ENCODE data around the gene NT5C1B.
A peak's percentile ranks its signal among the peaks of the same experiment; 100 is the strongest.

Gene NT5C1B

DNA sequence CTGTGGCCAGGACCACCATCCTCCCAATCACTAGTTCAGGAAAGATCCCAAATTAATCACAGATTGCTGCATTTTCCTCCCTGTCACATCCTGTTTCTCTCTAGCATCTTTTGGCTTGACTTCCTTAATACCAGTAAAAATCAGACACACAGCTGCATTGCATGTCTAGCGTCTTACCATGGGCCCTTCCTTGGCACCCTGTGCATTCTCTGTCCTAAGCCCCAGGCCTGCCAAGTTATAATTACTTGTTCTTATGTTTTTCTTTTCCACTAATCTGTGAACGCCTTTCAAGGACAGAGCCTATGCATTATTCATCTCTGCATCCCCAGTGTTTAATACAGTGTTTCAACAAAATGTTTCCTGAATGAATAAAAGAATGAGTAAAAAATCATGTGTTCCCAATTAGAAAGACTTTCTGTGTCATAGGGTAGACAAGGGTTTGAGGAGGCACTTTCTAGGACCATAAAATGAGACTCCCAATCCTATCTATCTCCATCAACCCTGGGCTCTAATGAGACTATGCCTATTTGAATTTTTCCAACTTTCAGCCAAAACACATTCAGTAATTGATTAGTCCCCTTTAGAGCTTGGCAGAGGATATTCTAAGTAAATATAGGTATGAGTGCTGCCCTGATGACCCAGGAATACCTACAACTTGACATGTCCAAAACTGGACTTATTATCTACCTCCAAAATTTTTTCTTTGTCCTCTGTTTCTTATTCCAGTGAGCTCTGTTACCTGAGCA, 10.3 kb upstream of the NT5C1B start:
- peak; percentile 78 for DNase-seq (ENCODE audit: low read depth)

DNA sequence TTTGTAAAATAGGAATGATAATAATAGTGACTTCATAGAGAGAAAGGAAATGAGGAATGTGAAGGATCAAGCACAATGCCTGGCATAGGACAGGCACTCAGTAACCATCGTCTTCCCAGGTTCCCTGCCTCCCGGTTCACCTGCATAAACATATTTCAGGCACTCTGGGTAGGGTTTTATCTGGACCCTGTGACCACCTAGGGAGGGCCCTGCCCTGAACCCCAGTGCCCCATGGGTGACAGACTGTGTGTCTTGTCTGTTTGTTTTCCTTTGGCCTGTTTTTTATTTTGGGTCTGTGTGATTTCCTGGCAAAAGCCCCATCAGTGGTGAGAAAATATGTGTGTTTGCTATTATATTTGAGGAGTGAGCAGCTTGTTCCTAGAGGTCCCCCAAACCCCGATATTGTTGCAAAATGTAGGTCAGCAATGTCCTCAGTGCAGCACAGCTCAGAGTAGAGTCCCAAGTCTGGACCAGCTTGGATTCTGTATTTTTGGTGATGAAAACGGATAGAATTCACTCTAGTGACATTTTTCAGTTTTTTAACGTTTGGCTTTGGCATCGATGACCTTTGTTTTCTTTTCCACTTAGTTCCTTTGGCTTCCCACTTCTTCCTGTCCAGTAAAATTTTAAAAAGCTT, 9.6 kb upstream of the NT5C1B start:
- no peak for DNase-seq (ENCODE audit: low read depth)

DNA sequence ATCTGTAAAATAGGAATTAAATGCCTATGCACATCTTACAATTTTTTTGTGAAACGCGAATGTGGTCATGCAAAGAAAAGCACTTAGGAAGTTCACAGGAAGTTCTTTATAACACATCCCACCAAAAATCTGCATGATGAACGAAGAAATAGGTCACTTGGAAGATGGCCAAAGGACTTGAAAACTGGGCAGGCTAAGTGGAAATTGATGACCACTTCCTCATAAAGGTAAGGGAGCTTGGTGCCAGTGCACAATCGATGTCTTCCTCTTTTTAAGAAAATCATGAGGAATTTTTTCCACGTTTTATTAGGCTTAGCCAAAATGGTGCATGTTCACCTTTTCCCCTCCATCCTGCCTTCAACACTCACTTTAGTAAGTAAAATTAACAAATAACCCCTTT, 8.2 kb upstream of the NT5C1B start:
- DNase-seq (ENCODE audit: low read depth): no peak

DNA sequence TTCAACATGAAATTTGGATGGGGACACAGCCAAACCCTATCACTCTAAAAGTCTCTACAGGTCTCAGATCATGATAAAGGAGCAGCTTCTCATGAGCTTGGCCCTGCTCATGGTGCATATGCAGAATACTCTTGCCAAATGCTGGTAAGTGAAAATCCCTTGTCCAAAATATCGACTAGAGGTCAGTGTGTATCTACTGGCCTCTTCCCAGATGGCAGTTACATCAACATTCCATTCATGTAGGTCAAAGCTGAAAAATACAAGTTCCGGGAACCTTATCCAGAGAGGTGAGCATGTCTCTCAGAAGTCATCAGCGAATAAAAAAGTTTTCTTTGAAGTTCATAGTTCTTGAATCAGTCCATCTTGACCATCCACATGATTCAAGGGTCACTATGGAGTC, 7.6 kb upstream of the NT5C1B start:
- DNase-seq (ENCODE audit: low read depth): no peak

DNA sequence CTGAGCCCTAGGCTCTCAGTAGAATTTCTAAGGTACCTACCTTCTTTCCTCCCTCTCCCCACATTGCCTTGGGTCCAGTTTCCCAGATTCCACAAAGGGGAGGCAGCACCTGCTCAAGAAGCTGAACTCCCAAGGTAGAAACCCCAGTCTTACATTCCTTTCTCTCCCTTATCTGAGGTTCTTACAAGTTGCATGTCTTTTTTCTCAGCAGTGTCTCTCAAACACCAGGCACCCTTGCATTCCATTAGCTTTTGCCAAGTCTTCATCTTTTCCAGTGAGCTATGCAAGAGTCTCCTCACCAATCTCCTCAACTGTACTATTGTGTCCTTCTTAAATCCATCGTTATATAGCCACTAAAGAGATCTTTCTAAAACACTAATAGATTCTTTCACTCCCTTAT, 4.1 kb upstream of the NT5C1B start:
- no peak for DNase-seq (ENCODE audit: low read depth)

DNA sequence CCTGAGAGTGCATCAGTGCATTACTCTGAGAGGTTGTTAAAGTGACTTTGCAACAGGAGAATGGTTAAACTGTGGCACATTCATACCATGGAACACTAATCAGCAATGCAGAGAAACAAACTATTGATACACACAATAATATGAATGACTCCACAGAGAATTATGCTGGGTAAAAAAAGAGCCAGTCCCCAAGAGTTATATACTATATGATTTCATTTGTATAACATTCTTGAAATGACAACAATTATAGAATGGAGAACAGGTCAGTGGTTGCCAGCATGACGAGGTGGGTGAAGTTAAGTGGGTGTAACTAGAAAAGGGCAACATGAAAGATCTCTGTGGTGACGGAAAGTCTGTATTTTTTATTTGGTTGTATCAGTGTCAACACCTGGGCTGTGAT, 3.0 kb upstream of the NT5C1B start:
- no peak for DNase-seq (ENCODE audit: low read depth)

DNA sequence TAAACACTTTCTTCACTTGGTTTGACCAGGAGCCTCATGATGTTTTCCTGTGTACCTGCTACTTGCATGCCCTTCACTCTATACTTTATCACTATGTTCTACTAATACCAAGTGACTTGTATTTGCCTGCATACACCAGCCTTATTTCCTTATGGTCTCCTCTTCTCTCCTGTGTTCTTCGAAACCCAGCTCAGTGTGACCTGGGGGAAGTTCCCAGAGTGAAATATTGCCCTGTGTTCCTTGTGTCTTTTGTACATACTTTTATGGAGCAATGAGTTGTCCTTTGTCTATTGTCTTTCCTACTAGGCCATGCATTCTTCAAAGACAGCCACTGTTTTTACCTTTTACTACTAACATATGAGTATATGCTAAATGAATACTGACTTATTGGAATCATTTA, 567 bp downstream of the NT5C1B start:
- DNase-seq (ENCODE audit: low read depth): no peak

DNA sequence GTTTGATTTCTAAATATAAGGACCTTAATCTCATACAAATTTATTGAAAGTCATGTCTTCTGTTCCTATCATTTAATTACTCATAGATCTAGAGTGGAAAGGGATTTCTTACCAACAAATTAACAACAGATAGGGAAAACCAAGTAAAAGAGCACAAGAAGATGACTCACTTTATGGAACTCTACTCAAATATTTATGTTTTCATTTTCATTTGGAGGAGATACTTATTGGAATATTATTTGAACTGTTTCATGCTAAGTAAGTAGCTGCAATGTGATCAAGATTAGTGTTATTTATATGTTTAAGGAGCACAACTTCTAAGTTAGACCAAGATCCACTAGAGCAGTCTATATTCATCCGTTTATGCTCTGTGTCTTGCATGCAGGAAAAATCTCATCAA, 1.3 kb downstream of the NT5C1B start:
- no peak for DNase-seq (ENCODE audit: low read depth)

DNA sequence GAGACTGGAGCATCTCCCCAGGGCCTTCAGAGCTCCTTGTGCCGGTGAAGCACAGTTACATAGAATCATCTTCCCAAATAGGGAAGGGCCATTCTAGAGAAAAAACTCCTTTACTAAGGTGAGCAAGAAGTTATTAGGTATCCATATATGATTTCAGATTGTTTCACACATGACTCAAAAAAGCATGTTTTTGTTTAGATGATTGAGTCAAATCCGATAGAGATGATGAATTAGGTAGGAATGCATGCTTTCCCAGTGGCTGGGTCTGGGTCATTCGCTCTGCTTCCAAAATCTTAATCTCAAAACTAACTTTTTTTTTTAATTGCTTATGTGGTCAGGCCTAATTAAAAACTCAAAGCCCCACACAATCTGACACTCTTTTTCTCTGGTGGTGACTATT, 3.8 kb downstream of the NT5C1B start:
- no peak for DNase-seq (ENCODE audit: low read depth)

DNA sequence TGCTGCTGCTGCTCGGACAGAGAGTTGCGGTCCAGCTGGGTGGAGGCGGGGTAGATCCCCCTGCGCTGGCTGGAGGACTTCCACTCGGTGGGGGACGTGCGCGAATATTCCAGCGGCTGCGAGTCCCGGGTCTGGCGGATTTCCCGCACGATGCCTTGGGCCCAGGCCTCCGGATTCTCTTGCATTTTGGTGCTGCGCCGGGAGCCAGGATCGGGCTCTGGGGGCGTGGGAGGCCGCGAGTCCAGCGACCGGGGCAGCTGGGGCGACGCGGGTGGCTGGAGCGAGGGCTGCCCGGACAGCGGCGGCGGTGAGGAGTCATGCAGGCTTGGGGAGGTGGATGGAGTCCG, 4.8 kb downstream of the NT5C1B start:
- DNase-seq (ENCODE audit: low read depth): no peak

DNA sequence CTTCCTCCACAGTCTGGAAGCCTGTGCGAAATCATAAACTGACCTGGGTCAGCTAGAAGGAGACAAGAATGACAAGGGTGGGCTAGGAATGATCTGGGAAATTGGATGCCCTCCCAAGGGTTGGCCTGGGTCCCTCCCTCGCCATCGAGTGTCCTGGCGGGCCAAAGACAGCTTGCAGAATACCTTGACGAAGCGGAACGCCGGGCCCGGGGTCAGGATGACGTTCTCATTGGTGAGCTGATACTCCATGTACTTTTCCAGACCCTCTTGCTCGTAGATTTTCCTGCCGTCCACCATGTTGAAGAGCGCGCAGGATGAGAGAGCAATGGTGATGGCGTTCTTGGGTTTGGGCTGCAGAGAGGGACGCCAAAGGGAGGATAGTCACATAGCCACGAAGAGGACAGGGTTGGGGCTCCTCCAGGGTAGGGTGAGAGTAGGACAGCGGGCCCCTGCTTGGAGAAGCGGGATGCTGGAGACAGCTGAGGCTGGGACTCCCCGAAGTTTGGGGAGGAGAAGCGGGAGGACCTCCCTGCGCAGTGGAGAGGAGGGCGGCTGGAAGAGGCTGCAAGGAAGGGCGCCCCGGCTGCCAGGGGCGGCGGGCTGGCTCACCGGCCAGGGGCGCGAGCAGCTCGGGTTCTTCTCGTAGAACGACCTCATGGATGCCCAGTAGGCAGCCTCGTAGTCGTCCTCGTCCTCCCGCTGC, 5.3 kb downstream of the NT5C1B start:
- DNase-seq (ENCODE audit: low read depth): no peak

DNA sequence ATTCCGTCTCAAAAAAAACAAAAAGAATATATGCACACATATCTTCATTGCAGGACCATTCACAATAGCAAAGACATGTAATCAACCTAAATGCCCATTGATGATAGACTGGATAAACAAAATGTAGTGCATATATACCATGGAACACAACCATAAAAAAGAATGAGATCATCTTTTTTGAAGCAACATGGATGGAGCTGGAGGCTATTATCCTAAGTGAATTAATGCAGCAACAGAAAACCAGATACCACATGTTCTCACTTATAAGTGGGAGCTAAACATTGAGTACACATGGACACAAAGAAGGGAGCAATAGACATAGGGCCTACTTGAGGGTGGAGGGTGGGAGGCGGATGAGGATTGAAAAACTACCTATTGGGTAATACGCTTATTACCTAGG, 8.8 kb downstream of the NT5C1B start:
- DNase-seq (ENCODE audit: low read depth): no peak

DNA sequence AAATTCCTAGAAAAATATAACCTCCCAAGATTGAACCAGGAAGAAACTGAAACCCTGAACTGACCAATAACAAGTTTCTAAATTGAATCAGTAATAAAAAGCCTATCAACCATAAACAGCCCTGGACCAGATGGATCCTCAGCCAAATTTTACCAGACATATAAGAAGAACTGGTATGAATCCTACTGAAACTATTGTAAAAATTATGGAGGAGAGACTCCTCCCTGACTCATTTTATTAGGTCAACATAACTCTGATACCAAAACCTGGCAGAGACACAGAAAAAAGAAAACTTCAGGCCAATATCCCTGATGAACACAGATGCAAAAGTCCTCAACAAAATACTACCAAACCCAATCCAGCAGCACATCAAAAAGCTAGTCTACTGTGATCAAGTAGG, 11.3 kb downstream of the NT5C1B start:
- DNase-seq (ENCODE audit: low read depth): no peak

DNA sequence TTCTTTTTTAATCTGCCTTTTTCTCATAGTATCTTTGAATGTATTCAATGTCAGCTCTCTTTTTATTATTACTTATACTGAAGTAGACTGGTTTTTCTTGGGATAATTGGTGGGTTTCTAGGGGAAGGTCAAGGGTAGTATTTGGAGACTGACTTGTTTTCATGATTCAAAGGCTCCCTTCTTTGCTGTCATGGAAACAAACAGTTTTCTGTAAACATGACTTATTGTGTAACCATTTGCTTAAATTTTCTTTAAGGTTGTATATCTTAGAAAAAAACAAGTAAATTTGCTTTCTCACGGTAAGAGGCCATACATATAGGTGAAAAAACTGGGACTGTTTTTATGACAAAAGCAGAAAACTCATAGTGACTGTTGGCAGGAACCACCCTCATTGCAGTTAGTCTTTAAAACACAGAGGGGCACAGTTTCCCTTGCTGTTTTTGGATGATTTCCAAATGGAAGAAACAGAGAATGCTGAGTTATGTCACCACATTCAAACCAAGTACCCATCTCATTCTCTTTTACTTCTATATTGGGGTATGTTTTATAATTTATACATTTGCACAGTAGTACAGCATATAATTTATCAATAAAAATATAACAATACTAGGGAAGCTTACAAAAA, 23.1 kb downstream of the NT5C1B start:
- DNase-seq (ENCODE audit: low read depth): no peak

DNA sequence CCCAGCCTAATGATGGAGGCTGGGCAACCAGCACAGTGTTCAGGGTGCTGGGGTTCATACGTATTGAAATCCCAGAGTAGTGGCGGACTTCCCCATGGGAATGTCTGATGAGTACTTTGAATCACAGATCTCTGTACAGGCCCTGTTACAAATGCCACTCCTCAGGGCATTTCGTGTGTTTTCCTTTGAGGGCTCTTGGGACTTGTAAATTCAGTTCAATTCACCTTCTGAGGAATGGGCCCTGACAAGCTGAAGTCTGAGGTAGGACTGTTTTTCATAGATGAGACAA, 28.6 kb downstream of the NT5C1B start:
- DNase-seq (ENCODE audit: low read depth): no peak

DNA sequence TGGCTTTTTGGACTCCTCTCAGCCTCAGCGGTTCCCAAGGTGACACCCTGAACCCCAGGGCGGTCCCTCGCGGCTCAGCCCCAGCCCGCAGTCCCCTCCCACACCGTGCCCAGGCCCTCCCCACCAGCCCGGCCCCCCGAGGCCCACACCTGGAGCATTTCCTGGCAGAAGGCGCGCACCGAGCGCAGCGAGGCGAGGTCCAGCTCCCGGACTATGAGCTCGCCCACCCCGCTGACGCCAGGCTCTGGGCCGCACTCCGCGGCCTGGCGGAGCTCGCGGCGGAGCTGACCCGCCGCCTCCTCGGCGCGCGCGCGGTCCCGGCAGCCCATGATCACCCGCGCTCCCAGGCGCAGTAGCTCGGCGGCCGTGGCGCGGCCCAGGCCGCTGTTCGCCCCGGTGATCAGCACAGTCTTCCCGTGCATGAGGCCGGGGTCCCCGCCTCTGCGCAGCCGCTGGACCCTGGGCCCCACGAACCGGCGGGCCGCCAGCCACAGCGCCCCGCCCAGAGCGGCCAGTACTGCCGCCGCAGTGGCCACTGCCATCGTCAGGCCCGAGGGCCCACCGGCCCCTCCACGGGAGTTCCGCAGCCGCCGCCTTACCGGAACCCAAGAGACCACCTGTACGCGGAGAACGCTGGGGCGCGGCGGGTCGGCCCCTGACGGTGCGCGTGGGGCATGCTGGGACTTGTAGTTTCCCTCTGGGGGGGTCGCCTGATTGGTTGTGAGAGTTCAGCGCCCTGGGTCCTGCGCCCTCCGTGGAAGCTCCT, 29.2 kb downstream of the NT5C1B start, which contains the start of gene RDH14:
Gene RDH14 (minus strand): TSS at position 623 of the 766 bp plus-strand sequence. CDS start 81 bp downstream, at position 542.
- DNase-seq (ENCODE audit: low read depth): peak; percentile 77

DNA sequence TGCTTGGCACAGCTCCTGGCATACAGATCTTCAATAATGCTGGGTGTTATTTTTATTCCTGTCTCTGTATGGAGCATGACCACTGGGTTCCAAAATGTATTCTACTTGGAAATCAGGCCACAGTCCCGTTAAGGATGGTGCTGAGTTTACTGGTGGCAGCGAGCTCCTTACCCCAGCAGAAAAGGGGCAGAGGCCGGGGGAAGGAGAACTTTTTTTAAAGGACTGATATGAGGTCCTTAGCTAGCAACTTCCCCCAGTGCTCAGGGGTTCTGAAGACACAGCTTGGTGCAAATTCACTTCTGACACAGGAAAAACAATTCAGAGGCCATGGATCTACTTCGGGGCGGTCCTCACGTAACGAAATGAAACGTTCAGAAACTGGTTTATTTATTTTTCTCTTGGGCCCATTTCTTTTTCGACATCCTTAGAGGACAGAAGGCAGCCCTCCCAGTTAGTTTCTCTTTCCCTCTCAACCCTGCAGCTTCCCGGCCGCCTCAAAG, 29.8 kb downstream of the NT5C1B start:
- no peak for DNase-seq (ENCODE audit: low read depth)

DNA sequence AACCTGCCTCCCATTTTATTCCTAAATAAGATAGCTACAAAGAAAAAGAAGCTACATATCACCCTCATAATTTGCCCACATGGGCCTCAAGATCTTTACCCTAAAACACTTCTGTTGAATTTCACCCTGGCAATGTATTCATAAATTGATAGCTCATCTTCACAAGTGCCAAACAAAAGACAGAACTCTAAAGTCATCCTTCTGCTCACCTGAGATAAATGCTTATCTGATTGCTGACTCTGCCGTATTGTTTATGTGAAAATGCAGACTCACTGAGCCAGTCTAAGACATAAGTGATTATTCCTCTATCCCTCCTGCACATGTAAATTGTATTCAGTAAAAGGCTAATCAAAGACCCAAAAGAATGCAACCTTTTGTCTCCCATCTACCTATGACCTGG, 30.9 kb downstream of the NT5C1B start:
- DNase-seq (ENCODE audit: low read depth): no peak

DNA sequence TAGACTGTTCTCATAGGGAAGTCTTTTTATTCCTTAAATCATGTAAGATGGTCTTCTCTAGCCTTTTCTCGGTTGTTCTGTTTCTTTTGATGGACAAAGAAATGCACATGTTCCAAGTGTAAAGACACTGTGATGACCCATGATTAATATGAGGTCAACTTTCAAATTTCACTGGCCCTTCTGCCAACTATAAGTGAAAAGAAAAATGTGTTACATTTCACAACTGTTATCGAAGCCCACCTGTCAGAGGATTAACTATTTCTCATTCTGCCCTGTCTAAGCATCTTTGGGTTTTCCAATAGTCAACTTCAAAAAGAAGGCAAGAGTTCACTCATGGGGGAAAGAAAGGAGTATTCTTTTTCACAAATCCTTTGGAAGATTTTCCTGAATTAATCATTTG, 32.2 kb downstream of the NT5C1B start:
- no peak for DNase-seq (ENCODE audit: low read depth)

DNA sequence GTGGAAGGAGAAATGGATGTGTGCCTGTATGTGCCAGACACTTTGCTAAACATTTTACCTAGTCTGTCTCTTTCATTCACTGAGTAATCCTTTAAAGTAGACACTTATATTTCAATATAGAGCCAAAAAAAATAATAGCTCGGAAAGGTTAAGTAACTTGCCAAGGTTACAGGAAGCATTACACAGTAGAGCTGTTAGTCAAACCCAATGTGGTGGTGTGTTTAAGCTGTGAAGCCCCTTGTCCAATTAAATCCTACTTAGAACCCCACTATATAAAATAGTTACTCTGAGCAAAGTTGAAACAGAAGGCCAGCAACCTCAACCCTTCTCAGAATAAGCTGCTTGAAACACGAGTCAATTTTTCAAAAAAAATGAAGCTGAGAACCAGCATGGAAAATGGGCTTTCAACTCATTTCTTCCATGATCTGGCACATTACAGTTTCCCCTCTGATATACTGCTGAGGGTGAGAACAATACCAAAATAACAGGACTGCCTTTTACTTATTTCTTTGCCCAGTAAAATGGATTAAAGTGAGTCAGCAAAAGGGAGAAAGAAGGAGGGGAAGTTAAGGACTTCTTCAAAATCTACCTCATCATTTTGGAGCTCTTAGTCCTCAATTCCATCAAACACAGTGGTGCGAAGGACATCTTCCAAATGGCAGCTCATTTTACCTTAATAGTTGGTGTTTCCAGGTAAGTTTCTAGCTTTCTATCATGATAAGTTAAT, 36.9 kb downstream of the NT5C1B start:
- DNase-seq (ENCODE audit: low read depth): no peak

DNA sequence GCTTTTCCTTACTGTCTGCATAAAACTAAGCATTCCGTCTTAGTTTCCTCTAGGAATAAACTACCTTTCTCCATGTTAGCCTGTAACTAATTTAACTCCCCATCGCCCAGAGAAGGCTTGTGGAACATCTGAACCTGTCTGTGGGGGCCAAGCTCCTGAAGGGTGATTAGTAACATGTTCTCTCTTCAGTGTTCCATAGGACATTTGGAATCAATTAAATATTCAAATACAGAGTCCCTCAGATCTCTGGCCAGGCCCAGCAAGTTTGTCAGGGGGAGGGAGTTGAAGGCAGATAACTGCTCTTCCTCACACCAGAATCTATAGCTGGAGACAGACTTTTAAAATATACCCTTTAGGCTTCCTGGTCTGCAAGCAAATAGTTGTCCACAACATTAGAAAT, 37.7 kb downstream of the NT5C1B start:
- no peak for DNase-seq (ENCODE audit: low read depth)

DNA sequence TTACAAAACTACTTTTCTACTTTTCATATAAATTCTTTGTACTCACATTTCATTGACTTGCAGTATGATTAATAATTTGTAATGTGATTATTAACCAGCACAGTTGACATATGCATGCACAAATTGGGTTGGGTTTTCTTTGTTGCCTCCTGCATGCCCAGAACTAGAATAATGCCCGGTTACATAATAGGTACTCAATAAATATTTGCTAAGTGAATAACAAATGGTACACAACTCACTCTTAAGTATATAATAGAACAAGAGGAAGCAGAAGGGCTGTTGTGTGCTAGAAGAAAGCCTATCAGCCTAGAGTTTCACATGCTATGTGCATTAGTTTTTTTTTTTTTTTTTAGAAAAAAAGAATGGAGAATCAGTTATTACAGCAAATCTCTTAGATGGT, 38.2 kb downstream of the NT5C1B start:
- no peak for DNase-seq (ENCODE audit: low read depth)
